ENCODE measurements around the gene BAZ1A. TPM values are rescaled to one million over a fixed set of nuclear protein-coding genes. Genes with fewer than 3 reads are reported as not detected.

Gene BAZ1A
- total and polyA plus RNA-seq, 2 of the 8 experiments (the other 6 are each of a cell fraction or from before 2014, with no cell fraction given) = 8.0 to 23.1 TPM

GRCh38 chr14:34742270-34743115 lies 132.7 kb downstream of the BAZ1A start:
- Histone ChIP-seq H3K23me2 (ENCODE audit: low read depth, low read length) (no peaks in the 10 kb centered on the region), H2BK12ac (ENCODE audit: low read depth, low read length) (no peak overlapping the region), H2AK5ac (ENCODE audit: low read depth, low read length) (no peak overlapping the region), H3K79me1 (ENCODE audit: low read depth, low read length) (no peaks in the 10 kb centered on the region), H3K79me2 (ENCODE audit: control insufficient read depth in 1 of 2, insufficient read depth in 2 of 2, low read length in 2 of 2) (no peaks in the 10 kb centered on the region), H3K27ac (ENCODE audit: low read depth, low read length) (no peak overlapping the region), H3K14ac (ENCODE audit: insufficient read length) (no peak overlapping the region), H2AFZ (ENCODE audit: low read length) (no peak overlapping the region), H3K4me3 (ENCODE audit: extremely low read depth in 1 of 4, insufficient read depth in 2 of 4, low read depth in 3 of 4, low read length in 4 of 4) (no peak overlapping the region), H3K9me3 (ENCODE audit: insufficient read depth in 2 of 2, low read depth in 1 of 2, low read length in 1 of 2) (no peaks in the 10 kb centered on the region), H3K18ac (ENCODE audit: extremely low read depth, low read length) (no peak overlapping the region), H4K8ac (ENCODE audit: extremely low read depth, insufficient read depth, low read length) (no peak overlapping the region), H2BK20ac (ENCODE audit: low read length) (no peak overlapping the region), H4K91ac (replicated peaks; ENCODE audit: insufficient read length, low read length) (no peak overlapping the region), H3K56ac (replicated peaks; ENCODE audit: insufficient read length, low read depth, low read length) (no peak overlapping the region), H3K9ac (replicated peaks in 1 of 4; ENCODE audit: extremely low read depth in 1 of 4, low read depth in 3 of 4, low read length in 3 of 4) (no peak overlapping the region), H4K20me1 (replicated peaks in 1 of 2; ENCODE audit: control insufficient read depth in 1 of 2, insufficient read depth in 2 of 2, low read length in 2 of 2) (no peaks in the 10 kb centered on the region), H3K27me3 (replicated peaks in 1 of 4; ENCODE audit: control insufficient read depth in 3 of 4, extremely low read depth in 1 of 4, insufficient read depth in 3 of 4, low read length in 3 of 4) (no peaks in the 10 kb centered on the region), H2BK5ac (ENCODE audit: low read depth, low read length) (no peak overlapping the region), H3K4me1 (replicated peaks in 1 of 4; ENCODE audit: control insufficient read depth in 3 of 4, insufficient read depth in 4 of 4, low read length in 3 of 4) (no peaks in the 10 kb centered on the region), H3K4me2 (ENCODE audit: insufficient read depth in 1 of 2, low read depth in 2 of 2, low read length in 2 of 2) (no peak overlapping the region), H2BK15ac (ENCODE audit: low read length) (no peak overlapping the region), H2BK120ac (replicated peaks; ENCODE audit: low read depth, low read length) (no peak overlapping the region), H3K4ac (replicated peaks; ENCODE audit: insufficient read length, low read depth, low read length) (no peak overlapping the region), H4K5ac (ENCODE audit: insufficient read length, low read depth, low read length) (no peak overlapping the region), H3K23ac (ENCODE audit: insufficient read length) (no peak overlapping the region), H3K36me3 (ENCODE audit: control insufficient read depth in 2 of 4, insufficient read depth in 4 of 4, low read length in 3 of 4) (no peaks in the 10 kb centered on the region)
- no peak for TF ChIP-seq CBX8 (IDR thresholded peaks at IDR 0.05; ENCODE audit: borderline replicate concordance, low read depth, low read length)
- CTCF ChIA-PET (ENCODE audit: partially characterized antibody) = interaction anchor here (0.6 to 1.1 kb wide), 2 partner anchors 17 to 91 kb away, joined by 3 read pairs; no protein-coding TSS in a partner anchor
- WGBS, 2 experiments (ENCODE audit: extremely low coverage in 1 of 2, insufficient coverage in 1 of 2, insufficient read length in 1 of 2, insufficient replicate concordance in 2 of 2, low coverage in 1 of 2, low lambda C conversion rate in 2 of 2, missing lambda C conversion rate in 1 of 2) = 87% methylated on average over 7 of the region's 8 CpGs; no CpG with 5 or more reads in 1 of the 2 experiments
- FAIRE-seq (no peak), DNase-seq (ENCODE audit: low read depth in 1 of 2, low spot score in 2 of 2) (no peak)
- POLR2A ChIA-PET (ENCODE audit: partially characterized antibody) = no interaction called here
